Activated CD8-positive, alpha-beta memory T cell treated with anti-CD3 and anti-CD28 coated beads for 36 hours (primary cell): ENCODE data around the gene VAV1. TPM values are rescaled to one million over a fixed set of nuclear protein-coding genes. Genes with fewer than 3 reads are reported as not detected.
"Not testable (repeated sequence)": the region's sequence is repeated elsewhere in the genome, so short reads cannot be mapped to it uniquely, and the experiment has no call there.

ENCODE experiments used
- CTCF ChIA-PET: fragments of 350-600 bp; sonication (Branson Sonifier 250); formaldehyde crosslinking; loops from one replicate; lab custom pipeline; 2021; ENCODE audit warnings: antibody characterized with exemption; lab: Charles Lee
- POLR2A ChIA-PET: fragments of 350-600 bp; sonication (Branson Sonifier 250); formaldehyde crosslinking; loops from one replicate; lab custom pipeline; 2021; ENCODE audit warnings: antibody characterized with exemption; lab: Charles Lee
- total RNA-seq, 2 experiments: library from RNA; stranded (reverse); gene quantifications; one replicate each; pipeline ENCODE4 v1.2.3, GENCODE V29; 2021

VAV1 gene
- total RNA-seq, 2 experiments from 2014 or later = 59.5 to 59.7 TPM

DNA sequence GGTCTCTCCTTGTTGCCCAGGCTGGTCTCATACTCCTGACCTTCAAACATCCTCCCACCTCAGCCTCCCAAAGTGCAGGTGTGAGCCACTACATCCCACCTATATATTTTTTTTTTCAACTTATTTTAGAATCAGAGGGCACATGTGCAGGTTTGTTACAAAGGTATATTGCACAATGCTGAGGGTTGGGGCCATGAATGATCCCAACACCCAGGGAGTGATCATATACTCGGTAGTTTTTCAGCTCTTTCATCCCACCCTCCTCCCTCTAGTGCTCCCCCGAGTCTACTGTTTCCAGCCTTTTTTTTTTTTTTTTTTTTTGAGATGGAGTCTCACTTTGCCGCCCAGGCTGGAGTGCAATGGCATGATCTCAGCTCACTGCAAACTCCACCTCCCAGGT is 76.5 kb downstream of the VAV1 start:
- CTCF ChIA-PET = interaction anchor here (0.5 to 0.7 kb wide), 2 partner anchors 14 to 519 kb away, joined by 3 read pairs; no protein-coding TSS in a partner anchor

DNA sequence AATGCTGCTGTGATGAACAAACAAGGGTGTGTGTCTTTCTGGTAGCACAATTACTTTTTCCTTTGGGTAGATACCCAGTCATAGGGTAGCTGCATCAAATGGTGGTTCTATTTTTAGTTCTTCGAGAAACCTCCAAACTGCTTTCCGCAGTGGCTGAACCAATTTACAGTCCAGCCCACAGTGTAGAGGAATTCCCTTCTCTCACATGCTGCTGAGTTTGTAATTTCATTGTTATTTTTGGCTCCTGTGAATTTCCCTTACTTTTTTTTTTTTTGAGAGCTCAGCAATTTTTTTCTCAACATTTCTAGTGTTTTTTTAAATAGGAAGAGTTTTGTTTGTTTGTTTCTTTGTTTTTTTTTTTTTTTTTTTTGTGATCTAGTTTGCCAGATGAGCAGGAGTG is 77.4 kb downstream of the VAV1 start:
- POLR2A ChIA-PET = interaction anchor here (0.7 kb wide), 1 partner anchor 190 kb away, joined by 6 read pairs; no protein-coding TSS in a partner anchor

More for the DNA sequence above, 76.5 kb downstream of the VAV1 start:
- POLR2A ChIA-PET = interaction anchor here (0.6 kb wide), 1 partner anchor 439 kb away, joined by 3 read pairs; no protein-coding TSS in a partner anchor

GRCh38 chr19:6851359-6851758 is 78.9 kb downstream of the VAV1 start:
- POLR2A ChIA-PET = no interaction called here
- CTCF ChIA-PET = no interaction called here

More for the DNA sequence above, 77.4 kb downstream of the VAV1 start:
- CTCF ChIA-PET = interaction anchor here (0.6 to 1.0 kb wide), 4 partner anchors 14 to 116 kb away, joined by 3 to 4 read pairs (median 4); no protein-coding TSS in a partner anchor

GRCh38 chr19:6852001-6852400 is 79.5 kb downstream of the VAV1 start:
- ChIA-PET CTCF (interaction anchor here (1.7 kb wide), 1 partner anchor 10 kb away, joined by 5 read pairs; no protein-coding TSS in a partner anchor), POLR2A (no interaction called here)

- CTCF ChIA-PET = no interaction called here
- POLR2A ChIA-PET = no interaction called here
Measured at GRCh38 chr19:6853868-6854267, 81.4 kb downstream of the VAV1 start.

DNA sequence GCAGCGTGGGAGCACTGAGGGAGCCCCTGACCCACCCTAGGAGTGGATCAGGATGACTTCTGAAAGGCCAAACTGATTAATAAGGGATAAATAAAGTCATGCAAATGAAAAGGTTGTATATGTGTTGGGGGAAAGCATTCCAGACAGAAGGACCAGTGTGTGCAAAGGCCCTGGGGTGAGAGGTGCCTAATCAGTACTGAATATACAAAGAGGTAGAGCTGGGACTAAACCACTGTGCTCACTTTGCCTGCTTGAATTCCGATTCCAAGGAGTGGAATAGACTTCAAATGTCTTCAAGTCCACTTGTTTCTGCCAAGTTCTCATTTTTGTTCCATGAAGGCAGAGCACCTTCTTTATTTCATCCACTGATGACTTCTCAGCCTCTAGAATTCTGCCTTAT is 82.2 kb downstream of the VAV1 start:
- CTCF ChIA-PET = no interaction called here
- POLR2A ChIA-PET = no interaction called here

GRCh38 chr19:6856749-6857372 is 84.4 kb downstream of the VAV1 start:
- ChIA-PET CTCF (no interaction called here), POLR2A (no interaction called here)

- POLR2A ChIA-PET = no interaction called here
- CTCF ChIA-PET = interaction anchor here (0.6 to 6.1 kb wide), 10 partner anchors 9 to 345 kb away, joined by 3 to 79 read pairs (median 5); partner anchors contain the start of genes GPR108, SH2D3A, TRIP10 and VAV1
Measured at GRCh38 chr19:6861683-6862286, 89.3 kb downstream of the VAV1 start.

DNA sequence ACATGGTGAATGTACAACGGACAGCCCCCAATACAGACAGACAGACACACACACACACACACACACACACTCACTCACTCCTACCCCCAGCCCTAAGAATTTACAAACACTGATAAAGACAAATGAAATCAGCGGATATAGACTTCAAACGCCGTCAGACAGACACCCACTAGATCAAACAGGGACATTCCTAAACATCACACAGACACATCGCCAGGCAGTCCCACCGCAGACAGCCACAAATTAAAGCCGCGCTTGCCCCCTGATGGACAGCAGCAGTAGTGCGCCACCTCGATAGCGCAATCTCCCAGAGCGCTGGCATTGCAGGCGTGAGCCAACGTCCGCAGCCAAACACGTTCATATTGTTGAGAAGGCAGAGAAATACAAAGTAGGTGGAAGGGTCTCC is 90.2 kb downstream of the VAV1 start:
- CTCF ChIA-PET = interaction anchor here (0.6 to 6.1 kb wide), 25 partner anchors 10 to 824 kb away, joined by 3 to 79 read pairs (median 4); partner anchors contain the start of genes GPR108, SH2D3A, TRIP10 and VAV1
- POLR2A ChIA-PET = interaction anchor here (0.8 kb wide), 1 partner anchor 61 kb away, joined by 4 read pairs; no protein-coding TSS in a partner anchor

GRCh38 chr19:6864325-6864940 is 91.9 kb downstream of the VAV1 start:
- ChIA-PET POLR2A (interaction anchor here (1.6 kb wide), 1 partner anchor 127 kb away, joined by 17 read pairs; the partner anchor contains the start of gene GPR108), CTCF (interaction anchor here (0.7 to 6.1 kb wide), 20 partner anchors 10 to 739 kb away, joined by 3 to 79 read pairs (median 4); partner anchors contain the start of genes GPR108, TNFSF9, TRIP10 and VAV1)

DNA sequence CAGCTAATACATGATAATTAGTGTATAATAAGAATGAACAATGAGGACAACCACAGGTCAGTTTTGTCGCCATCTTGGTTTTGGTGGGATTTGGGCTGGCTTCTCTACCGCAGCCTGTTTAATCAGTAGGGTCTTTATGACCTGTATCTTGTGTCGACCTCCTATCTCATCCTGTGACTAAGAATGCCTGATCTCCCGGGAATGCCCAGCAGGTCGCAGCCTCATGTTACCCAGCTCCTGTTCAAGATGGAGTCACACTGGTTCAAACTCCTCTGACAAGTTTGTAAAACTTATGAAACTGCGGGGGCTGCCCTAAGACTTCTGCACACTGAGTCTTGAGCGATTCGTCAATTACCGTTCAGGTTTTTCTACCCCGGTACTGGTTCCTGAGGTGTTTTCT is 93.3 kb downstream of the VAV1 start:
- CTCF ChIA-PET = interaction anchor here (0.5 to 6.1 kb wide), 3 partner anchors 128 to 742 kb away, joined by 3 to 79 read pairs (median 3); partner anchors contain the start of genes GPR108 and TRIP10
- POLR2A ChIA-PET = no interaction called here

DNA sequence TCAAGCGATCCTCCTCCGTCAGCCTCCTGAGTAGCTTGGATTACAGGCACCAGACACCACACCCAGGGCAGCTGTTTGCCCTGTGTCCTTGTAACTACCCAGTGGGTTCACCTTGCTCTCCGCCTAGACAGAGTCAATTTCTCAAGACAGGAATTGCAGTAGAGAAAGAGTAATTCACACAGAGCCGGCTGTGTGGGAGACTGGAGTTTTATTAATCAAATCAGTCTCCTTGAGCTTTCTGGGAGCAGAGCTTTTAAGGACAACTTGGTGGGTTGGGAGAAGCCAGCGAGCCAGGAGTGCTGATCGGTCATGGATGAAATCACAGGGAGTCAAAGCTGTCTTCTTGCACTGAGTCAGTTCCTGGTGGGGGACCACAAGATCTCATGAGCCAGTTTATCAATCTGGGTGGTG is 94.2 kb downstream of the VAV1 start:
- POLR2A ChIA-PET = no interaction called here
- CTCF ChIA-PET = interaction anchor here (1.7 to 6.1 kb wide), 2 partner anchors 129 to 350 kb away, joined by 4 to 79 read pairs; partner anchors contain the start of genes GPR108 and TRIP10

GRCh38 chr19:6868351-6868750 is 95.8 kb downstream of the VAV1 start:
- CTCF ChIA-PET = interaction anchor here (1.7 kb wide), 1 partner anchor 352 kb away, joined by 4 read pairs; no protein-coding TSS in a partner anchor
- POLR2A ChIA-PET = no interaction called here

- POLR2A ChIA-PET, CTCF ChIA-PET: not testable (repeated sequence)
Measured at GRCh38 chr19:6869151-6869882, 96.8 kb downstream of the VAV1 start.

- ChIA-PET POLR2A (no interaction called here), CTCF (interaction anchor here (1.5 kb wide), 1 partner anchor 10 kb away, joined by 4 read pairs; no protein-coding TSS in a partner anchor)
Measured at GRCh38 chr19:6873708-6874431, 101.4 kb downstream of the VAV1 start.

DNA sequence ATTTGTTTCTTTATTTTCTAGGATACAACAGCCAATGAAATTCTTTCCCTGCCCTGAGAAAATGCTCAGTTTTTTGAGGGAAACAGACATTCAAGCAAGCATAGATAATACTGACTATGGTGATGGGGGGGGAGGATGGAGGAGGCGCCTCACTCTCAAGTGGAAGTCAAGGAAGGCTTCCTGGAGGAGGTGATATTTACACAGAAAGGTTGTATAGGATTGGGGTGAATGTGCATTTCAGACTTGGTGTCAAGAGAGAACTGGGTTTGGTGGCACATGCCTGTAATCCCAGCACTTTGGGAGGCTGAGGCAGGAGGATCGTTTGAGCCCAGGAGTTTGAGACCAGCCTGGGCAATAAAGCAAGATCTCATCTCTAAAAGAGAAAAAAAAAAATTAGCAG is 102.7 kb downstream of the VAV1 start:
- POLR2A ChIA-PET = no interaction called here
- CTCF ChIA-PET = interaction anchor here (1.5 kb wide), 1 partner anchor 11 kb away, joined by 4 read pairs; no protein-coding TSS in a partner anchor

DNA sequence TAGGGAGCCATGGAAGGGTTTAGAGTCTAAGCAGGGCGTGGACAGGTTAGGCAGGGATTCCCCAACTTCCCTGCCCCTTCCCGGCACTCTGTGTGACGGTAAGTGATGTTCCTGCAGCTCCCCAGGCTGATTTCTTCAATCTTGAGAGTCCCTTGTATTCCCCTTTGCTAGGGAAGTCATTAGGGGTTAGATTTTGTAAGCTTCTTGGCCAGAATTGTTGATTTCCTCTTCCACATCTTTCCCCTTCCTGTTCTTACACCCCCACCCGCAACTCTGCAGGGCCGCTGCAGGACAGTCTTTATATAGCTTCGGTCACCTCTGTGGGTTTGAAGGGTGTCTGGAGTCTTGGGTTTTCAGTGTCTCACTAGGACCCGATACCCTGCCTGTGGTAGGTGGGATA is 104.2 kb downstream of the VAV1 start:
- ChIA-PET CTCF (no interaction called here), POLR2A (no interaction called here)

DNA sequence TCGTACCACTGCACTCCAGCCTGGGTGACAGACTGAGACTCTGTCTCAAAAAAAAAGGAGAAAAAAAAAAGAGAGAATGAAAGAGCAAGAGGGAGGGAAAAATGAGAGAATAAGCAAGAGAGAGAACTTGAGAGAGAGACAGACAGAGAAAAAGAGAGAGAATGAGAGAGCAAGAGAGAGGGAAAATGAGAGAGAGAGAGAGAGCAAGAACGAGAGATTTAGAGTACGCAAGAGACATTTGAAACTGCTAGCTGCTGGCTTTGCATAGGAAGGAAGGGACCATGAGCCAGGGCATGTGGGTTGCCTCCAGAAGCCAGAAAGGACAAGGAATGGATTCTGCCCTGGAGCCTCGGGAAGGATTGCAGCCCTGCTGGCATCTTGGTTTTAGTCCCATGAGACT is 105.3 kb downstream of the VAV1 start:
- ChIA-PET POLR2A (no interaction called here), CTCF (no interaction called here)
